ENCODE measurements around the gene PRICKLE2. TPM values are rescaled to one million over a fixed set of nuclear protein-coding genes. Genes with fewer than 3 reads are reported as not detected.

The PRICKLE2 gene
- total RNA-seq, 1 experiment from 2014 or later, result 9.6 TPM

GRCh38 chr3:64140651-64141050 lies 84.6 kb downstream of the PRICKLE2 start:
- no peak for TF ChIP-seq CTCF (IDR thresholded peaks at IDR 0.05; ENCODE audit: unreplicated experiment)
- DNase-seq (ENCODE audit: unreplicated experiment), result no peak
- no peaks in the 10 kb centered on the region for H3K27me3 Mint-ChIP-seq (ENCODE audit: insufficient read depth, unreplicated experiment)
- POLR2A ChIA-PET, result interaction anchor here (1.2 to 2.3 kb wide), 2 partner anchors 75 to 126 kb away, joined by 3 to 11 read pairs; no protein-coding TSS in a partner anchor
- no TSS peak for BruUV-seq (replicated peaks)
- no peaks in the 10 kb centered on the region for H3K9me3 Mint-ChIP-seq (ENCODE audit: unreplicated experiment)
- intact Hi-C loops (cut with micrococcal nuclease), result loop anchor here (5.0 kb wide), 1 partner anchor 127 kb away; no protein-coding TSS in a partner anchor
- no peak overlapping the region for H3K27ac Mint-ChIP-seq (ENCODE audit: low read depth, unreplicated experiment)
- no peak overlapping the region for H3K4me3 Mint-ChIP-seq (ENCODE audit: unreplicated experiment)
- H3K36me3 Mint-ChIP-seq (ENCODE audit: insufficient read depth, unreplicated experiment), result peaks cover 12% of the 10 kb centered on the region
- CTCF ChIA-PET, result interaction anchor here (1.0 to 1.2 kb wide), 4 partner anchors 9 to 117 kb away, joined by 3 to 6 read pairs (median 4); partner anchors contain the start of gene PSMD6
- H3K4me1 Mint-ChIP-seq (ENCODE audit: insufficient read depth, unreplicated experiment), result peaks cover 22% of the 10 kb centered on the region

GRCh38 chr3:64138656-64139375 lies 86.5 kb downstream of the PRICKLE2 start:
- intact Hi-C loops (cut with micrococcal nuclease), result no loop called here
- H3K27ac Mint-ChIP-seq (ENCODE audit: low read depth, unreplicated experiment), result no peak overlapping the region
- CTCF ChIA-PET, result no interaction called here
- no peak overlapping the region for H3K4me3 Mint-ChIP-seq (ENCODE audit: unreplicated experiment)
- H3K27me3 Mint-ChIP-seq (ENCODE audit: insufficient read depth, unreplicated experiment), result no peaks in the 10 kb centered on the region
- no TSS peak for BruUV-seq (replicated peaks)
- peak; percentile 24 for DNase-seq (ENCODE audit: unreplicated experiment)
- H3K9me3 Mint-ChIP-seq (ENCODE audit: unreplicated experiment), result no peaks in the 10 kb centered on the region
- peaks cover 15% of the 10 kb centered on the region for H3K4me1 Mint-ChIP-seq (ENCODE audit: insufficient read depth, unreplicated experiment)
- POLR2A ChIA-PET, result interaction anchor here (0.8 kb wide), 1 partner anchor 15 kb away, joined by 4 read pairs; no protein-coding TSS in a partner anchor
- peaks cover 8% of the 10 kb centered on the region for H3K36me3 Mint-ChIP-seq (ENCODE audit: insufficient read depth, unreplicated experiment)
- no peak for TF ChIP-seq CTCF (IDR thresholded peaks at IDR 0.05; ENCODE audit: unreplicated experiment)

- Mint-ChIP-seq H3K4me1 (ENCODE audit: insufficient read depth, unreplicated experiment) (peaks cover 8% of the 10 kb centered on the region), H3K9me3 (ENCODE audit: unreplicated experiment) (no peaks in the 10 kb centered on the region), H3K36me3 (ENCODE audit: insufficient read depth, unreplicated experiment) (peaks cover 8% of the 10 kb centered on the region), H3K27ac (ENCODE audit: low read depth, unreplicated experiment) (no peak overlapping the region), H3K4me3 (ENCODE audit: unreplicated experiment) (no peak overlapping the region), H3K27me3 (ENCODE audit: insufficient read depth, unreplicated experiment) (no peaks in the 10 kb centered on the region)
- BruUV-seq (replicated peaks), result no TSS peak
- no peak for TF ChIP-seq CTCF (IDR thresholded peaks at IDR 0.05; ENCODE audit: unreplicated experiment)
- intact Hi-C loops (cut with micrococcal nuclease), result no loop called here
- CTCF ChIA-PET, result interaction anchor here (0.6 kb wide), 1 partner anchor 115 kb away, joined by 3 read pairs; the partner anchor contains the start of gene PSMD6
- DNase-seq (ENCODE audit: unreplicated experiment), result no peak
- POLR2A ChIA-PET, result no interaction called here
These were observed 87.2 kb downstream of the PRICKLE2 start for GRCh38 chr3:64138046-64138445.

- TF ChIP-seq CTCF (IDR thresholded peaks at IDR 0.05; ENCODE audit: unreplicated experiment), result no peak
- peaks cover 15% of the 10 kb centered on the region for H3K4me1 Mint-ChIP-seq (ENCODE audit: insufficient read depth, unreplicated experiment)
- BruUV-seq (replicated peaks), result no TSS peak
- no peak overlapping the region for H3K4me3 Mint-ChIP-seq (ENCODE audit: unreplicated experiment)
- H3K27ac Mint-ChIP-seq (ENCODE audit: low read depth, unreplicated experiment), result no peak overlapping the region
- ChIA-PET CTCF (interaction anchor here (0.6 kb wide), 1 partner anchor 18 kb away, joined by 3 read pairs; no protein-coding TSS in a partner anchor), POLR2A (interaction anchor here (0.6 kb wide), 1 partner anchor 16 kb away, joined by 4 read pairs; no protein-coding TSS in a partner anchor)
- H3K9me3 Mint-ChIP-seq (ENCODE audit: unreplicated experiment), result no peaks in the 10 kb centered on the region
- H3K36me3 Mint-ChIP-seq (ENCODE audit: insufficient read depth, unreplicated experiment), result peaks cover 1% of the 10 kb centered on the region
- H3K27me3 Mint-ChIP-seq (ENCODE audit: insufficient read depth, unreplicated experiment), result no peaks in the 10 kb centered on the region
- no peak for DNase-seq (ENCODE audit: unreplicated experiment)
- intact Hi-C loops (cut with micrococcal nuclease), result no loop called here
These were observed 90.4 kb downstream of the PRICKLE2 start for GRCh38 chr3:64134882-64135281.

Data from MCF 10A (cell line).